ENCODE data around the gene CIPC. TPM values are rescaled to one million over a fixed set of nuclear protein-coding genes. Genes with fewer than 3 reads are reported as not detected.

CIPC gene
- polyA plus RNA-seq, 1 experiment = 15.5 TPM

DNA sequence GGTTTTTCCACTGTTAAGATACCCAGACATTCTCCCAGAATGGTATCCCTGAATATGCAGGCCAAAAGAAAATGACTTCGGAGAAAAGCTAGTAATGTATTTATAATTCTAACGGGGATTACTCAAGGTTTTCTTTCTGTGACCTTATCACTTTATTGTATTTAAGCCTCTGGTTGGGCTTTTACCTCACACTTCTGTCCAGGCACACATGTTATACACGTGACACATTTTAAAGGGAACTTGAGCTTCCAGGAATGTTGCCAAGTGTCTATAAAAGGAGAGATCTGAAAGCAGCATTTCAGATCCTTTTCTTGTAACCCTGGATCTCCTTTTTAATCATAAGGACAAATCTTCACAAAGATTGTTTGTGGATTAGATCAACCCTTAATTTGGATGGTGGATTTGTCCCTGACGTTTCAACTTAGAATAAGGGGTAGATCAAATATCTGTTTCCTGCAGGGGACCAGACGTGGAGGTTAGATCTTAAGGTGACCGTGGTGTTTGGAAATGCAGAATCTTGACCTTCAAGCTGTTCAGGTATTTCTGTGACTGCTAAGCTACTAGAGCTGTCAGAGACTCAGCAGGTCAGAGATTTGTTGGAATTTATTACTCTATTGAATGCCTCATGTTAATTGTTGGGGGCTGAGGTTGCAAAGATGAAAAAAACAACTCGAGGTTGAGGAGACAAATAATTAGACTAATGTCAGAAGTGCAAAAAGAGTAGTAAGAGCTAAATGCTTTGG, 1.5 kb downstream of the CIPC start:
- Histone ChIP-seq H3K27me3 (ENCODE audit: control insufficient read depth, insufficient read depth, low read length) (no peaks in the 10 kb centered on the region), H3K36me3 (ENCODE audit: control insufficient read depth, insufficient read depth, low read length) (no peaks in the 10 kb centered on the region), H3K4me3 (ENCODE audit: low read depth, low read length) (no peak overlapping the region)
- ChIA-PET CTCF (interaction anchor here (1.0 to 23.1 kb wide), 10 partner anchors 9 to 224 kb away, joined by 3 to 333 read pairs (median 5); no protein-coding TSS in a partner anchor), POLR2A (no interaction called here)
- TF ChIP-seq, protein P1, sequence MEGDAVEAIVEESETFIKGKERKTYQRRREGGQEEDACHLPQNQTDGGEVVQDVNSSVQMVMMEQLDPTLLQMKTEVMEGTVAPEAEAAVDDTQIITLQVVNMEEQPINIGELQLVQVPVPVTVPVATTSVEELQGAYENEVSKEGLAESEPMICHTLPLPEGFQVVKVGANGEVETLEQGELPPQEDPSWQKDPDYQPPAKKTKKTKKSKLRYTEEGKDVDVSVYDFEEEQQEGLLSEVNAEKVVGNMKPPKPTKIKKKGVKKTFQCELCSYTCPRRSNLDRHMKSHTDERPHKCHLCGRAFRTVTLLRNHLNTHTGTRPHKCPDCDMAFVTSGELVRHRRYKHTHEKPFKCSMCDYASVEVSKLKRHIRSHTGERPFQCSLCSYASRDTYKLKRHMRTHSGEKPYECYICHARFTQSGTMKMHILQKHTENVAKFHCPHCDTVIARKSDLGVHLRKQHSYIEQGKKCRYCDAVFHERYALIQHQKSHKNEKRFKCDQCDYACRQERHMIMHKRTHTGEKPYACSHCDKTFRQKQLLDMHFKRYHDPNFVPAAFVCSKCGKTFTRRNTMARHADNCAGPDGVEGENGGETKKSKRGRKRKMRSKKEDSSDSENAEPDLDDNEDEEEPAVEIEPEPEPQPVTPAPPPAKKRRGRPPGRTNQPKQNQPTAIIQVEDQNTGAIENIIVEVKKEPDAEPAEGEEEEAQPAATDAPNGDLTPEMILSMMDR (IDR thresholded peaks at IDR 0.05; ENCODE audit: insufficient read depth, low read depth, low read length) = no peak
- peak; percentile 45 for DNase-seq (ENCODE audit: low read depth)

DNA sequence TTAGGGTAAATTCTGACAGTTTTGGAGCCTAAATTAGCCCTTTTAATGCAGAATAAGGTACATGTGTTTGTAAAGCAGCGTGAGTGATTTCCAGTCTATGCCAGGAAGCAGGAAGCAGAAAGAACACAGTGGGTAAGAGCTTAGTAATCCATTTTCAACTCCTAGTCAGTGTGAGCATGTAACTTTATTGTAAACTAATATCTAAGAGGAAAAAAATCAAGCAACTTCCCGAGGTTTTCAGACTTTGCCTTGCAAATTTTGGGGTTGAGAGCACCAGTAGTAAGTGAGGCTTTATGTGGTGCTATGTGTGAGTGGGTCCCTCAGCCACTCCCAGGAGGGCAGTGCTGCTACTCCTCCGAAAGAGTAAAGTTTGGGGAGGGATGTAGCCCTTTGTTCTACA, 2.9 kb downstream of the CIPC start:
- no peaks in the 10 kb centered on the region for H3K36me3 ChIP-seq (ENCODE audit: control insufficient read depth, insufficient read depth, low read length)
- CTCF ChIA-PET = interaction anchor here (1.7 to 23.1 kb wide), 4 partner anchors 26 to 225 kb away, joined by 3 to 333 read pairs (median 10); no protein-coding TSS in a partner anchor
- H3K27me3 ChIP-seq (ENCODE audit: control insufficient read depth, insufficient read depth, low read length) = no peaks in the 10 kb centered on the region
- TF ChIP-seq, protein P1 (IDR thresholded peaks at IDR 0.05; ENCODE audit: insufficient read depth, low read depth, low read length) = no peak
- POLR2A ChIA-PET = no interaction called here
- no peak for DNase-seq (ENCODE audit: low read depth)
- H3K4me3 ChIP-seq (ENCODE audit: low read depth, low read length) = no peak overlapping the region

DNA sequence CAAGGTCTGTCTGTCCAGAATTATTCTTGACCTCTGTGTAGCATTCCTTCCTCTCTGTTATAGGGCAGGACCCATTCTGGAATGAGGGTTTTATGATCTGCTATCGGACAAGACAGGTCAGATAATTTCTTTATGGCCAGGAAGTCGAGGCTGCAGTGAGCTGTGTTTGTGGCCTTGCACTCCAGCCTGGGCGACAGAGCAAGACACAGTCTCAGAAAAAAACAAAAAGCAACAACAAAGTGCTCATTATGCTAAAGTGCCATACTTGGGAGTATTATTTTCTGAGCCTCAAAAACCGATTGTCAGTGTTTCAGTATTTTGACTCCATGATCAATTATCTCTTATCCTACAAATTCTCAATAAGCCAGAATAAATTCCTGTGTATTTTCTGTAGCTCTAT, 4.1 kb downstream of the CIPC start:
- CTCF ChIA-PET = interaction anchor here (0.6 kb wide), 1 partner anchor 226 kb away, joined by 3 read pairs; no protein-coding TSS in a partner anchor
- POLR2A ChIA-PET = no interaction called here

DNA sequence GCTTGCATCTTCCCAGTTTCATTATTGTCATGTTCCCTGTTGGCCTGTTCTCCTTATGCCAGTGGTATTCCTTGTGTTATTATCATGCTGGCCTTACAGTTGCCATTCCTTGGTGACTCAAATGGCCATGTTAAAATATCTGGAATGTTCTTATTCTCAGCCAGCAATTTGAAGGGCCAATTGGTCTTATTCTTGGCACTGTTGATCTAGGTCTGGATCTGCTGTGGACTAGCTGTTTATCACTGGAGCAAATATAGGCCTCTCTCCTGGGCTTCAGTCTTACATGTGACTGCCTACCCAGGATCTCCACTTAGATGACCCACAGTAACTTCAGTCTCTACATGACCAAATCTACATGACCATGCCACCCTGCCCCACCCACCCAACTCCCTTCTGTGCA, 5.4 kb downstream of the CIPC start:
- DNase-seq (ENCODE audit: low read depth) = no peak
- no peaks in the 10 kb centered on the region for H3K36me3 ChIP-seq (ENCODE audit: control insufficient read depth, insufficient read depth, low read length)
- TF ChIP-seq, protein P1 (IDR thresholded peaks at IDR 0.05; ENCODE audit: insufficient read depth, low read depth, low read length) = no peak

More for the DNA sequence above, 4.1 kb downstream of the CIPC start:
- Histone ChIP-seq H3K4me3 (ENCODE audit: low read depth, low read length) (no peak overlapping the region), H3K27me3 (ENCODE audit: control insufficient read depth, insufficient read depth, low read length) (no peaks in the 10 kb centered on the region), H3K36me3 (ENCODE audit: control insufficient read depth, insufficient read depth, low read length) (no peaks in the 10 kb centered on the region)
- TF ChIP-seq, protein P1 (IDR thresholded peaks at IDR 0.05; ENCODE audit: insufficient read depth, low read depth, low read length) = no peak
- DNase-seq (ENCODE audit: low read depth) = no peak

DNA sequence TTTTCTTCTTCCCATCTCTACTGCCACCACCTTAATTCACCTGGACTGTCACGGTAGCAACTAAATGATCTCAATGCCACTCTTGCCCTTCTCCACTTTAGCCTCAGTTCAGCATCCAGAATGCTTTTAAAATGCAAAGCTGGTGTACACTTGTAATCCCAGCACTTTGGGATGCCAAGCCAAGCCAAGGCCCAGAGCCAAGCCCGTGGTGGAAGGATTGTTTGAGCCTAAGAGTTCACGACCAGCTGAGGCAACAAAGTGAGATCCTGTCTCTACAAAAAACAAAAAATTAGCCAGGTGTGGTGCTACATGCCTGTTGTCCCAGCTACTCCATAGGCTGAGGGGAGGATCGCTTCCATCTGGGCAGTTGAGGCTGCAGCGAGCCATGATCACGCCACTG, 5.9 kb downstream of the CIPC start:
- Histone ChIP-seq H3K4me3 (ENCODE audit: low read depth, low read length) (no peak overlapping the region), H3K27me3 (ENCODE audit: control insufficient read depth, insufficient read depth, low read length) (no peaks in the 10 kb centered on the region), H3K36me3 (ENCODE audit: control insufficient read depth, insufficient read depth, low read length) (no peaks in the 10 kb centered on the region)
- CTCF ChIA-PET = interaction anchor here (1.1 to 1.2 kb wide), 2 partner anchors 9 to 12 kb away, joined by 3 read pairs; no protein-coding TSS in a partner anchor
- no peak for DNase-seq (ENCODE audit: low read depth)
- TF ChIP-seq, protein P1 (IDR thresholded peaks at IDR 0.05; ENCODE audit: insufficient read depth, low read depth, low read length) = no peak
- POLR2A ChIA-PET = no interaction called here

More for the DNA sequence above, 5.4 kb downstream of the CIPC start:
- ChIA-PET CTCF (interaction anchor here (1.1 kb wide), 1 partner anchor 10 kb away, joined by 3 read pairs; no protein-coding TSS in a partner anchor), POLR2A (no interaction called here)
- Histone ChIP-seq H3K27me3 (ENCODE audit: control insufficient read depth, insufficient read depth, low read length) (no peaks in the 10 kb centered on the region), H3K4me3 (ENCODE audit: low read depth, low read length) (no peak overlapping the region)

All from BJ (cell line).